Dermis lymphatic vessel endothelial cell (primary cell): ENCODE data around the gene TRAPPC3. TPM values are rescaled to one million over a fixed set of nuclear protein-coding genes. Genes with fewer than 3 reads are reported as not detected.

Experiments used
- total RNA-seq: library from RNA; depleted of rRNA; stranded (reverse); fragments of >200 nt; gene quantifications from 2 replicates; pipeline ENCODE4 v1.2.1, GENCODE V29; 2014

TRAPPC3 gene
- 66.6 and 85.8 TPM in 2 replicates for total RNA-seq

GRCh38 chr1:36149237-36149972 lies at the start of gene TRAPPC3:
Gene TRAPPC3, minus strand, starts transcription at chr1:36149486. Its CDS starts 108 bp downstream, at chr1:36149378.

GRCh38 chr1:36155408-36156328 lies 6.4 kb upstream of the TRAPPC3 start, which contains the start of gene MAP7D1:
Gene MAP7D1, plus strand, starts transcription at chr1:36156160. Its CDS starts 258 bp downstream, at chr1:36156418.

GRCh38 chr1:36125129-36125991 lies 23.9 kb downstream of the TRAPPC3 start, which contains the start of gene COL8A2:
Gene COL8A2, minus strand, starts transcription at chr1:36125222. Its CDS starts 24,980 bp downstream, at chr1:36100242.

GRCh38 chr1:36088577-36089392 lies 60.5 kb downstream of the TRAPPC3 start, which contains the start of gene ADPRS:
Gene ADPRS, plus strand, starts transcription at chr1:36088892. Its CDS starts 13 bp downstream, at chr1:36088905.

Other genes starting within 250 kb of the TRAPPC3 start
- gene AGO3, start 218.4 kb downstream of the TRAPPC3 start, total RNA-seq: 9.3 and 11.1 TPM in 2 replicates
- gene TEKT2, start 65.4 kb downstream of the TRAPPC3 start, total RNA-seq: 0.33 and 0.34 TPM in 2 replicates
- gene ADPRS, start 60.6 kb downstream of the TRAPPC3 start, total RNA-seq: 25.1 and 33.5 TPM in 2 replicates
- gene COL8A2, start 24.3 kb downstream of the TRAPPC3 start, total RNA-seq: 0.86 and 1.1 TPM in 2 replicates
- 38.0 and 38.4 TPM in 2 replicates for gene MAP7D1, start 6.7 kb upstream of the TRAPPC3 start, total RNA-seq
- gene THRAP3, start 75.0 kb upstream of the TRAPPC3 start, total RNA-seq: 124 and 137 TPM in 2 replicates
- 0.65 and 0.77 TPM in 2 replicates for gene SH3D21, start 156.9 kb upstream of the TRAPPC3 start, total RNA-seq
- gene EVA1B, start 174.2 kb upstream of the TRAPPC3 start, total RNA-seq: 89.6 and 91.5 TPM in 2 replicates
- 19.4 and 19.8 TPM in 2 replicates for gene STK40, start 236.4 kb upstream of the TRAPPC3 start, total RNA-seq
- 6.9 and 7.6 TPM in 2 replicates for gene LSM10, start 248.4 kb upstream of the TRAPPC3 start, total RNA-seq